Endothelial cell of umbilical vein (primary cell): ENCODE data around the gene NPAT. TPM values are rescaled to one million over a fixed set of nuclear protein-coding genes. Genes with fewer than 3 reads are reported as not detected.

Experiments
- BruUV-seq: library from RNA; stranded (reverse); fragments of 400-500 nt; replicated peaks from 2 replicates; lab custom pipeline; 2021; lab: Mats Ljungman, UMichigan
- CTCF ChIA-PET: fragments of 300-600, 350-600 bp; sonication (Branson Sonifier 250); formaldehyde crosslinking; loops from one replicate; lab custom pipeline; 2021; ENCODE audit warnings: antibody characterized with exemption, inconsistent platforms; lab: Charles Lee
- POLR2A ChIA-PET: fragments of 300-600, 350-600 bp; sonication (Branson Sonifier 250); formaldehyde crosslinking; loops from one replicate; lab custom pipeline; 2021; ENCODE audit warnings: antibody characterized with exemption, inconsistent platforms; lab: Charles Lee
- DNase-seq: peaks from one replicate; pipeline ENCODE4 v3.0.0-alpha.2; 2011; ENCODE audit warnings: low read depth, low spot score
- FAIRE-seq: peaks from 2 replicates; lab custom pipeline; 2011; peaks lifted over from hg19 to GRCh38; lab: Jason Lieb, UNC
- H2AFZ ChIP-seq: 2 replicates; pipeline ENCODE4 v1.6.0; 2012; ENCODE audit warnings: low read depth, low read length, control low read depth, inconsistent platforms
- H3K27ac ChIP-seq: 2 replicates; pipeline ENCODE4 v1.5.1; 2011; ENCODE audit warnings: low read depth, mild to moderate bottlenecking, control low read depth, low read length, moderate library complexity; ENCODE audit not compliant: insufficient read depth
- H3K27me3 ChIP-seq, 2 experiments: 2 replicates each; pipeline versions ENCODE4 v1.6.0 to v1.6.1; 2011; ENCODE audit warnings: low read length in 2 of 2, mixed read lengths in 1 of 2; ENCODE audit not compliant: control insufficient read depth in 2 of 2, insufficient read depth in 2 of 2
- H3K36me3 ChIP-seq, 2 experiments: 2 replicates in 1 of 2; 3 replicates in 1 of 2; pipeline ENCODE4 v1.5.1; 2011; ENCODE audit warnings: low read length in 2 of 2, mild to moderate bottlenecking in 1 of 2, moderate library complexity in 1 of 2; ENCODE audit not compliant: control insufficient read depth in 2 of 2, insufficient read depth in 2 of 2; ENCODE audit errors: extremely low read depth in 1 of 2
- H3K4me1 ChIP-seq: 3 replicates; pipeline ENCODE4 v1.5.1; 2011; ENCODE audit warnings: mild to moderate bottlenecking, low read length; ENCODE audit not compliant: control insufficient read depth, insufficient read depth; ENCODE audit errors: extremely low read depth
- H3K4me2 ChIP-seq: 2 replicates; pipeline ENCODE4 v1.6.1; 2011; ENCODE audit warnings: low read length, control low read depth, mixed read lengths; ENCODE audit not compliant: insufficient read depth
- H3K4me3 ChIP-seq, 3 experiments: fragments of 200-600 bp in 1 of 3; sonication (generic), shearing (Covaris generic) in 1 of 3; replicated peaks in 1 of 3; 2 replicates each; pipeline ENCODE4 v1.5.1; 2011 to 2016; ENCODE audit warnings: control low read depth in 3 of 3, low read length in 3 of 3, mild to moderate bottlenecking in 2 of 3, inconsistent platforms in 1 of 3, low read depth in 1 of 3, moderate library complexity in 1 of 3; ENCODE audit not compliant: insufficient read depth in 1 of 3
- H3K79me2 ChIP-seq: 2 replicates; pipeline ENCODE4 v1.6.0; 2012; ENCODE audit warnings: low read length, inconsistent platforms; ENCODE audit not compliant: control insufficient read depth, insufficient read depth
- H3K9ac ChIP-seq: replicated peaks from 2 replicates; pipeline ENCODE3; 2011; ENCODE audit warnings: low read length, control low read depth; ENCODE audit not compliant: insufficient read depth; ENCODE audit errors: extremely low read depth
- H3K9me1 ChIP-seq: replicated peaks from 3 replicates; pipeline ENCODE4 v1.6.0; 2011; ENCODE audit warnings: mild to moderate bottlenecking, low read length; ENCODE audit not compliant: control insufficient read depth, insufficient read depth; ENCODE audit errors: extremely low read depth
- H3K9me3 ChIP-seq: replicated peaks from 2 replicates; pipeline ENCODE4 v1.5.1; 2012; ENCODE audit warnings: low read length, inconsistent platforms; ENCODE audit not compliant: control insufficient read depth, insufficient read depth
- H4K20me1 ChIP-seq: replicated peaks from 2 replicates; pipeline ENCODE3; 2011; ENCODE audit warnings: mild to moderate bottlenecking, low read length; ENCODE audit not compliant: control insufficient read depth, insufficient read depth; ENCODE audit errors: extremely low read depth
- EZH2 ChIP-seq: IDR thresholded peaks from 2 replicates; pipeline ENCODE4 v1.6.1; 2012; ENCODE audit warnings: borderline replicate concordance, low read depth, mild to moderate bottlenecking, moderate library complexity, low read length, inconsistent platforms; ENCODE audit not compliant: severe bottlenecking
- FOS ChIP-seq: IDR thresholded peaks from 2 replicates; pipeline ENCODE4 v1.6.1; 2011; ENCODE audit warnings: mild to moderate bottlenecking, low read length, moderate library complexity, borderline replicate concordance; ENCODE audit not compliant: insufficient read depth
- GATA2 ChIP-seq: IDR thresholded peaks from 2 replicates; pipeline ENCODE4 v1.7.0; 2011; ENCODE audit warnings: low read depth, mild to moderate bottlenecking, moderate library complexity, mixed read lengths, low read length; ENCODE audit not compliant: insufficient read length, insufficient read depth
- JUN ChIP-seq: IDR thresholded peaks from 2 replicates; pipeline ENCODE4 v1.6.1; 2011; ENCODE audit warnings: borderline replicate concordance, low read depth; ENCODE audit not compliant: insufficient read length, insufficient read depth
- MYC ChIP-seq: IDR thresholded peaks from one replicate; pipeline ENCODE4 v1.6.1; 2011; ENCODE audit warnings: mild to moderate bottlenecking, low read depth, low read length
- POLR2A ChIP-seq: IDR thresholded peaks from 2 replicates; pipeline ENCODE4 v1.6.1; 2012; ENCODE audit warnings: low read depth, mild to moderate bottlenecking, control low read depth, low read length
- POLR2AphosphoS5 ChIP-seq: IDR thresholded peaks from 2 replicates; pipeline ENCODE4 v1.6.1; 2012; ENCODE audit warnings: low read depth, mild to moderate bottlenecking, control low read depth, low read length, moderate library complexity; ENCODE audit not compliant: insufficient read depth
- dilution Hi-C: fragments of 300-500 bp; cut with MboI; formaldehyde crosslinking; loops from one replicate; pipeline ENCODE4 v1.15.0; 2019; ENCODE audit warnings: low sequenced_read_pairs; ENCODE audit not compliant: extremely low pct_ligation_motif_present
- intact Hi-C: fragments of 100-400 bp; cut with micrococcal nuclease; formaldehyde crosslinking; loops from one replicate; pipeline ENCODE4 v1.10.0; 2022
- polyA plus RNA-seq, 4 experiments: library from polyadenylated mRNA; depleted of rRNA in 3 of 4; stranded (reverse) in 3 of 4; unstranded in 1 of 4; fragments of >200 nt; gene quantifications; 2 replicates each; pipeline versions ENCODE4 v1.2.1 to v1.2.3, GENCODE V29; 2011 to 2012; ENCODE audit warnings: missing spikeins in 1 of 4
- small RNA-seq: library from RNA; depleted of rRNA; stranded (forward); fragments of <200 nt; gene quantifications from one replicate; pipeline ENCODE3, GENCODE V24; 2012; ENCODE audit warnings: low replicate concordance, low read depth; ENCODE audit not compliant: insufficient read depth, insufficient read length
- total RNA-seq: library from RNA; stranded (reverse); gene quantifications from 2 replicates; pipeline ENCODE4 v1.2.3, GENCODE V29; 2021
- TF ChIP-seq, protein P1 (sequence below), 2 donors: IDR thresholded peaks; 1 replicate in 1 of 2; 2 replicates in 1 of 2; pipeline ENCODE4 v1.5.1; 2011; ENCODE audit warnings: low read length in 2 of 2, mild to moderate bottlenecking in 2 of 2, moderate library complexity in 2 of 2, control low read depth in 1 of 2, inconsistent platforms in 1 of 2, low read depth in 1 of 2; ENCODE audit not compliant: insufficient read depth in 1 of 2; ENCODE audit errors: extremely low read depth in 1 of 2
- TF ChIP-seq, protein P2 (sequence below): IDR thresholded peaks from 2 replicates; pipeline ENCODE4 v1.6.1; 2011; ENCODE audit not compliant: insufficient read depth, insufficient read length

The NPAT gene
- total and polyA plus RNA-seq, 2 donors (not counting 3 experiments of a cell fraction or from before 2014, with no cell fraction given), result 4.4 to 19.0 TPM

DNA sequence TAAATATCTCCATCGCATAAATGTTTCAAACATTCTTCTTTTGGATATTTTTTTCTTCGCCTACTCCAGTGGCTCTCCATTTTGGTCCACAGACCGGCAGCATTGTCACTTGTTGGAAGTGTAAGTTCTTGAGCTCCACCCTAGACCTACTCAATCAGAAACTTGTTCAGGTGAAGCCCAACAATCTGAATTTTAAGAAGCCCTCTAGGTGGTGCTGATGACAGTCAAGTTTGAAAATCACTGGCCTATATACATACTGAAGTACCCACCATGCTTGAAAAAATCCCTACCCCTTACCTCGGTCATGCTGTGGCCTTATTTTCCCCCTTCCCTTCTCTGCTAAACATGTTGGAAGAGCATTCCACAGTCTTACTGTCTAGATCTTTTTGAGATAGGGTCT, 111.3 kb downstream of the NPAT start:
- intact Hi-C loops, result loop anchor here (10.0 kb wide), 1 partner anchor 1584 kb away; no protein-coding TSS in a partner anchor
- TF ChIP-seq JUN, result no peak
- no peak for TF ChIP-seq POLR2A
- TF ChIP-seq, protein P1, sequence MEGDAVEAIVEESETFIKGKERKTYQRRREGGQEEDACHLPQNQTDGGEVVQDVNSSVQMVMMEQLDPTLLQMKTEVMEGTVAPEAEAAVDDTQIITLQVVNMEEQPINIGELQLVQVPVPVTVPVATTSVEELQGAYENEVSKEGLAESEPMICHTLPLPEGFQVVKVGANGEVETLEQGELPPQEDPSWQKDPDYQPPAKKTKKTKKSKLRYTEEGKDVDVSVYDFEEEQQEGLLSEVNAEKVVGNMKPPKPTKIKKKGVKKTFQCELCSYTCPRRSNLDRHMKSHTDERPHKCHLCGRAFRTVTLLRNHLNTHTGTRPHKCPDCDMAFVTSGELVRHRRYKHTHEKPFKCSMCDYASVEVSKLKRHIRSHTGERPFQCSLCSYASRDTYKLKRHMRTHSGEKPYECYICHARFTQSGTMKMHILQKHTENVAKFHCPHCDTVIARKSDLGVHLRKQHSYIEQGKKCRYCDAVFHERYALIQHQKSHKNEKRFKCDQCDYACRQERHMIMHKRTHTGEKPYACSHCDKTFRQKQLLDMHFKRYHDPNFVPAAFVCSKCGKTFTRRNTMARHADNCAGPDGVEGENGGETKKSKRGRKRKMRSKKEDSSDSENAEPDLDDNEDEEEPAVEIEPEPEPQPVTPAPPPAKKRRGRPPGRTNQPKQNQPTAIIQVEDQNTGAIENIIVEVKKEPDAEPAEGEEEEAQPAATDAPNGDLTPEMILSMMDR (IDR thresholded peaks at IDR 0.05; ENCODE audit: extremely low read depth in 1 of 2, insufficient read depth in 1 of 2, low read depth in 1 of 2, low read length in 2 of 2), result no peak
- TF ChIP-seq MYC, result no peak
- TF ChIP-seq EZH2, result no peak
- TF ChIP-seq FOS, result no peak
- no peak for TF ChIP-seq POLR2AphosphoS5
- TF ChIP-seq, protein P2, sequence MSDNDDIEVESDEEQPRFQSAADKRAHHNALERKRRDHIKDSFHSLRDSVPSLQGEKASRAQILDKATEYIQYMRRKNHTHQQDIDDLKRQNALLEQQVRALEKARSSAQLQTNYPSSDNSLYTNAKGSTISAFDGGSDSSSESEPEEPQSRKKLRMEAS, result no peak
- TF ChIP-seq GATA2, result no peak
- Histone ChIP-seq H3K9ac (no peak overlapping the region), H3K27ac (no peak overlapping the region), H3K9me1 (no peaks in the 10 kb centered on the region), H3K4me1 (no peaks in the 10 kb centered on the region), H3K9me3 (no peaks in the 10 kb centered on the region), H3K36me3 (no peaks in the 10 kb centered on the region), H3K4me2 (no peak overlapping the region), H3K27me3 (no peaks in the 10 kb centered on the region), H3K4me3 (no peak overlapping the region), H4K20me1 (no peaks in the 10 kb centered on the region), H3K79me2 (no peaks in the 10 kb centered on the region), H2AFZ (no peak overlapping the region)
- ChIA-PET POLR2A (no interaction called here), CTCF (no interaction called here)
- FAIRE-seq (no peak), DNase-seq (no peak)
- no TSS peak for BruUV-seq
- dilution Hi-C loops, result no loop called here

Small RNA genes within 50 kb of the gene (small RNA-seq; reads per million reads assigned to genes)
- gene RF00019, result not detected

Other genes starting within 250 kb of the NPAT start
- gene CUL5, start 213.7 kb downstream of the NPAT start, total RNA-seq, result 36.6 and 37.6 TPM in 2 replicates
- 5.9 and 9.9 TPM in 2 replicates for gene CUL5, start 213.7 kb downstream of the NPAT start, polyA plus RNA-seq
- gene ACAT1, start 101.1 kb downstream of the NPAT start, total RNA-seq, result 51.7 and 59.9 TPM in 2 replicates
- 32.6 and 36.8 TPM in 2 replicates for gene ACAT1, start 101.1 kb downstream of the NPAT start, polyA plus RNA-seq
- 49.7 and 52.1 TPM in 2 replicates for gene ATM, start 429 bp upstream of the NPAT start, total RNA-seq
- 8.3 and 11.8 TPM in 2 replicates for gene ATM, start 429 bp upstream of the NPAT start, polyA plus RNA-seq
- gene C11orf65, start 244.9 kb upstream of the NPAT start, total RNA-seq, result not detected in 2 replicates
- not detected in 2 replicates for gene C11orf65, start 244.9 kb upstream of the NPAT start, polyA plus RNA-seq